ENCODE measurements around the gene SSBP3.

SSBP3 gene

DNA sequence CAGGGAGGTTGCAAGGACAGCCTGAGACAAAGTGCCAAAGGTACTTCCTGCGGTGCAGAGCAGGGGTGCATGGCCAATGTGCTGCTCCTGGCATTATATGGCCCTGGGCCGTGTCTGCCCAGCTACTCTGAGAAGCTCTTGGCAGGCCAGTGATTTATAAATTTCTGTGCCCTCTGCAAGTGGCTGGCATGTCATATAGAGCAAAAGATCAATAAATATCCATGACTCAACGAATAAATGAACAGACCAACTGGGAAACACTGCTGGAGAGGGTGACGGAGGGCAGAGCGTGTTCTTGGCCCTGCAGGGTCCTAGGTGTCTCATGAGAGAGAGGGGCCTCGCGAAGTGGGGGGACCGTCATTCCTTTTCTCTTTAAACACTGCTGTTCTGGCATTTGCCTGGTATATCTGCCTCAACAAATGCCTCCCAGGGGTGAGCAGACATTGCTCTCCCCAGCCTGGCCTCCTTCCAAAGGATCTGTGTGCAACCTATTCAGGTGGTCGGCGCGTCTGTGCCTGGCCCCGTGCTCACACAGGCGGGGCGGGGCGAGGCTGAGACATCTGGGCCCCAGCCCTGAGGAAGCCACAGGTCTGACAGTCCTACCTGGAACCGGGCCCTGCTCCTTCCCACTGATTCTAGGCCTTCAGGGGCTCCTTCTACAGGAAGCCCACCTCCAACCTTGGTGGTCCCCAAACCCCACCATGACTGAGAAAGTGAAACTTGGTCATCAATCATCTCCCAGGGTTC, 123.9 kb downstream of the SSBP3 start:
- Histone ChIP-seq H2AFZ (ENCODE audit: low read depth, low read length) (no peak overlapping the region), H3K27me3 (ENCODE audit: low read depth, low read length) (no peaks in the 10 kb centered on the region), H3K9ac (ENCODE audit: low read length) (no peak overlapping the region), H3K4me2 (ENCODE audit: low read length) (no peak overlapping the region), H3K4me1 (ENCODE audit: low read length) (no peaks in the 10 kb centered on the region), H3K79me2 (ENCODE audit: low read length) (no peaks in the 10 kb centered on the region), H3K36me3 (replicated peaks; ENCODE audit: low read depth, low read length) (no peaks in the 10 kb centered on the region), H4K20me1 (ENCODE audit: insufficient read depth, low read length) (no peaks in the 10 kb centered on the region), H3K4me3 (ENCODE audit: low read length) (no peak overlapping the region), H3K27ac (ENCODE audit: low read length) (no peak overlapping the region), H3K9me3 (ENCODE audit: insufficient read depth, low read length) (no peaks in the 10 kb centered on the region)
- TF ChIP-seq, protein P1, sequence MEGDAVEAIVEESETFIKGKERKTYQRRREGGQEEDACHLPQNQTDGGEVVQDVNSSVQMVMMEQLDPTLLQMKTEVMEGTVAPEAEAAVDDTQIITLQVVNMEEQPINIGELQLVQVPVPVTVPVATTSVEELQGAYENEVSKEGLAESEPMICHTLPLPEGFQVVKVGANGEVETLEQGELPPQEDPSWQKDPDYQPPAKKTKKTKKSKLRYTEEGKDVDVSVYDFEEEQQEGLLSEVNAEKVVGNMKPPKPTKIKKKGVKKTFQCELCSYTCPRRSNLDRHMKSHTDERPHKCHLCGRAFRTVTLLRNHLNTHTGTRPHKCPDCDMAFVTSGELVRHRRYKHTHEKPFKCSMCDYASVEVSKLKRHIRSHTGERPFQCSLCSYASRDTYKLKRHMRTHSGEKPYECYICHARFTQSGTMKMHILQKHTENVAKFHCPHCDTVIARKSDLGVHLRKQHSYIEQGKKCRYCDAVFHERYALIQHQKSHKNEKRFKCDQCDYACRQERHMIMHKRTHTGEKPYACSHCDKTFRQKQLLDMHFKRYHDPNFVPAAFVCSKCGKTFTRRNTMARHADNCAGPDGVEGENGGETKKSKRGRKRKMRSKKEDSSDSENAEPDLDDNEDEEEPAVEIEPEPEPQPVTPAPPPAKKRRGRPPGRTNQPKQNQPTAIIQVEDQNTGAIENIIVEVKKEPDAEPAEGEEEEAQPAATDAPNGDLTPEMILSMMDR (IDR thresholded peaks at IDR 0.05; ENCODE audit: low read depth, low read length): no peak
- no peak for TF ChIP-seq EZH2phosphoT487 (IDR thresholded peaks at IDR 0.05; ENCODE audit: low read depth)

- Histone ChIP-seq H3K4me3 (ENCODE audit: low read length) (no peak overlapping the region), H3K36me3 (replicated peaks; ENCODE audit: low read depth, low read length) (no peaks in the 10 kb centered on the region), H3K4me1 (ENCODE audit: low read length) (no peaks in the 10 kb centered on the region), H3K9ac (ENCODE audit: low read length) (no peak overlapping the region), H3K27me3 (ENCODE audit: low read depth, low read length) (no peaks in the 10 kb centered on the region), H3K9me3 (ENCODE audit: insufficient read depth, low read length) (no peaks in the 10 kb centered on the region), H3K27ac (ENCODE audit: low read length) (no peak overlapping the region), H4K20me1 (ENCODE audit: insufficient read depth, low read length) (no peaks in the 10 kb centered on the region), H3K4me2 (ENCODE audit: low read length) (no peak overlapping the region), H3K79me2 (ENCODE audit: low read length) (no peaks in the 10 kb centered on the region), H2AFZ (ENCODE audit: low read depth, low read length) (no peak overlapping the region)
- no peak for TF ChIP-seq EZH2phosphoT487 (IDR thresholded peaks at IDR 0.05; ENCODE audit: low read depth)
- TF ChIP-seq, protein P1 (IDR thresholded peaks at IDR 0.05; ENCODE audit: low read depth, low read length): no peak
Observed at GRCh38 chr1:54280651-54281050, 125.5 kb downstream of the SSBP3 start.

GRCh38 chr1:54279457-54279856, 126.7 kb downstream of the SSBP3 start:
- H2AFZ ChIP-seq (ENCODE audit: low read depth, low read length): no peak overlapping the region
- no peaks in the 10 kb centered on the region for H3K27me3 ChIP-seq (ENCODE audit: low read depth, low read length)
- no peaks in the 10 kb centered on the region for H4K20me1 ChIP-seq (ENCODE audit: insufficient read depth, low read length)
- no peaks in the 10 kb centered on the region for H3K36me3 ChIP-seq (replicated peaks; ENCODE audit: low read depth, low read length)
- H3K4me3 ChIP-seq (ENCODE audit: low read length): no peak overlapping the region
- no peak overlapping the region for H3K27ac ChIP-seq (ENCODE audit: low read length)
- H3K79me2 ChIP-seq (ENCODE audit: low read length): no peaks in the 10 kb centered on the region
- H3K4me2 ChIP-seq (ENCODE audit: low read length): no peak overlapping the region
- H3K9ac ChIP-seq (ENCODE audit: low read length): no peak overlapping the region
- TF ChIP-seq, protein P1 (IDR thresholded peaks at IDR 0.05; ENCODE audit: low read depth, low read length): no peak
- TF ChIP-seq EZH2phosphoT487 (IDR thresholded peaks at IDR 0.05; ENCODE audit: low read depth): no peak
- H3K9me3 ChIP-seq (ENCODE audit: insufficient read depth, low read length): no peaks in the 10 kb centered on the region
- H3K4me1 ChIP-seq (ENCODE audit: low read length): no peaks in the 10 kb centered on the region

GRCh38 chr1:54278941-54279422, 127.2 kb downstream of the SSBP3 start:
- H3K27ac ChIP-seq (ENCODE audit: low read length): no peak overlapping the region
- H3K4me2 ChIP-seq (ENCODE audit: low read length): no peak overlapping the region
- no peak overlapping the region for H3K4me3 ChIP-seq (ENCODE audit: low read length)
- H3K4me1 ChIP-seq (ENCODE audit: low read length): no peaks in the 10 kb centered on the region
- H3K27me3 ChIP-seq (ENCODE audit: low read depth, low read length): no peaks in the 10 kb centered on the region
- H3K79me2 ChIP-seq (ENCODE audit: low read length): no peaks in the 10 kb centered on the region
- H3K36me3 ChIP-seq (replicated peaks; ENCODE audit: low read depth, low read length): no peaks in the 10 kb centered on the region
- H2AFZ ChIP-seq (ENCODE audit: low read depth, low read length): no peak overlapping the region
- no peaks in the 10 kb centered on the region for H4K20me1 ChIP-seq (ENCODE audit: insufficient read depth, low read length)
- TF ChIP-seq, protein P1 (IDR thresholded peaks at IDR 0.05; ENCODE audit: low read depth, low read length): no peak
- TF ChIP-seq EZH2phosphoT487 (IDR thresholded peaks at IDR 0.05; ENCODE audit: low read depth): no peak
- H3K9me3 ChIP-seq (ENCODE audit: insufficient read depth, low read length): no peaks in the 10 kb centered on the region
- H3K9ac ChIP-seq (ENCODE audit: low read length): no peak overlapping the region
